ENCODE measurements around the gene ACSL3. TPM values are rescaled to one million over a fixed set of nuclear protein-coding genes. Genes with fewer than 3 reads are reported as not detected.

ACSL3 gene
- total RNA-seq, 2 donors from 2014 or later, result 77.1 to 124 TPM

- Histone ChIP-seq H3K27me3 (replicated peaks; ENCODE audit: insufficient read depth) (no peaks in the 10 kb centered on the region), H3K4me3 (no peak overlapping the region), H3K4me1 (replicated peaks) (no peaks in the 10 kb centered on the region), H3K27ac (no peak overlapping the region), H3K9me3 (no peaks in the 10 kb centered on the region), H3K36me3 (no peaks in the 10 kb centered on the region)
- 100% methylated on average over 2 of the region's 2 CpGs for WGBS
- intact Hi-C loops (cut with DNase I), result no loop called here
- DNase-seq (ENCODE audit: low spot score), result no peak
- TF ChIP-seq CTCF (IDR thresholded peaks at IDR 0.05) (no peak), POLR2AphosphoS5 (IDR thresholded peaks at IDR 0.05) (no peak), POLR2A (IDR thresholded peaks at IDR 0.05) (no peak)
Measured at GRCh38 chr2:222833410-222833809, 27.4 kb upstream of the ACSL3 start.

GRCh38 chr2:222835143-222835822, 25.6 kb upstream of the ACSL3 start:
- DNase-seq (ENCODE audit: low spot score), result peak; percentile 30
- TF ChIP-seq CTCF (IDR thresholded peaks at IDR 0.05) (no peak), POLR2AphosphoS5 (IDR thresholded peaks at IDR 0.05) (no peak), POLR2A (IDR thresholded peaks at IDR 0.05) (no peak)
- intact Hi-C loops (cut with DNase I), result no loop called here
- Histone ChIP-seq H3K4me3 (no peak overlapping the region), H3K27ac (no peak overlapping the region), H3K4me1 (replicated peaks) (no peaks in the 10 kb centered on the region), H3K9me3 (no peaks in the 10 kb centered on the region), H3K36me3 (no peaks in the 10 kb centered on the region), H3K27me3 (replicated peaks; ENCODE audit: insufficient read depth) (no peaks in the 10 kb centered on the region)
- 34% methylated on average over 8 of the region's 8 CpGs for WGBS

- no peak overlapping the region for H3K27ac ChIP-seq
- no peaks in the 10 kb centered on the region for H3K9me3 ChIP-seq
- TF ChIP-seq CTCF (IDR thresholded peaks at IDR 0.05) (no peak), POLR2A (IDR thresholded peaks at IDR 0.05) (no peak), POLR2AphosphoS5 (IDR thresholded peaks at IDR 0.05) (no peak)
- intact Hi-C loops (cut with DNase I), result no loop called here
- no peaks in the 10 kb centered on the region for H3K27me3 ChIP-seq (replicated peaks; ENCODE audit: insufficient read depth)
- H3K4me3 ChIP-seq, result no peak overlapping the region
- DNase-seq (ENCODE audit: low spot score), result no peak
- no peaks in the 10 kb centered on the region for H3K4me1 ChIP-seq (replicated peaks)
- H3K36me3 ChIP-seq, result no peaks in the 10 kb centered on the region
- 83% methylated on average over 5 of the region's 5 CpGs for WGBS
Measured at GRCh38 chr2:222835823-222836151, 25.0 kb upstream of the ACSL3 start.

GRCh38 chr2:222837643-222838056, 23.2 kb upstream of the ACSL3 start:
- 28% methylated on average over 4 of the region's 4 CpGs for WGBS
- no peaks in the 10 kb centered on the region for H3K36me3 ChIP-seq
- DNase-seq (ENCODE audit: low spot score), result peak; percentile 69
- H3K4me1 ChIP-seq (replicated peaks), result no peaks in the 10 kb centered on the region
- H3K9me3 ChIP-seq, result no peaks in the 10 kb centered on the region
- H3K27me3 ChIP-seq (replicated peaks; ENCODE audit: insufficient read depth), result no peaks in the 10 kb centered on the region
- peak; percentile 87 for TF ChIP-seq POLR2AphosphoS5 (IDR thresholded peaks at IDR 0.05)
- TF ChIP-seq POLR2A (IDR thresholded peaks at IDR 0.05), result no peak
- no peak overlapping the region for H3K4me3 ChIP-seq
- intact Hi-C loops (cut with DNase I), result no loop called here
- H3K27ac ChIP-seq, result peak overlapping the region in 1 of 2 donors; percentile 1

- Histone ChIP-seq H3K27me3 (replicated peaks; ENCODE audit: insufficient read depth) (no peaks in the 10 kb centered on the region), H3K36me3 (no peaks in the 10 kb centered on the region), H3K27ac (no peak overlapping the region), H3K4me3 (no peak overlapping the region), H3K4me1 (replicated peaks) (no peaks in the 10 kb centered on the region), H3K9me3 (no peaks in the 10 kb centered on the region)
- TF ChIP-seq CTCF (IDR thresholded peaks at IDR 0.05) (no peak), POLR2A (IDR thresholded peaks at IDR 0.05) (no peak), POLR2AphosphoS5 (IDR thresholded peaks at IDR 0.05) (no peak)
- 86% methylated on average over 3 of the region's 3 CpGs for whole genome bisulfite sequencing
- intact Hi-C loops (cut with DNase I), result no loop called here
- DNase-seq (ENCODE audit: low spot score), result no peak
Measured at GRCh38 chr2:222840060-222840802, 20.6 kb upstream of the ACSL3 start.

Data from prostate gland (tissue), 2 donors.